ENCODE data around the gene YIF1B. TPM values are rescaled to one million over a fixed set of nuclear protein-coding genes. Genes with fewer than 3 reads are reported as not detected.

YIF1B gene
- total RNA-seq, 1 donor: 59.8 TPM

DNA sequence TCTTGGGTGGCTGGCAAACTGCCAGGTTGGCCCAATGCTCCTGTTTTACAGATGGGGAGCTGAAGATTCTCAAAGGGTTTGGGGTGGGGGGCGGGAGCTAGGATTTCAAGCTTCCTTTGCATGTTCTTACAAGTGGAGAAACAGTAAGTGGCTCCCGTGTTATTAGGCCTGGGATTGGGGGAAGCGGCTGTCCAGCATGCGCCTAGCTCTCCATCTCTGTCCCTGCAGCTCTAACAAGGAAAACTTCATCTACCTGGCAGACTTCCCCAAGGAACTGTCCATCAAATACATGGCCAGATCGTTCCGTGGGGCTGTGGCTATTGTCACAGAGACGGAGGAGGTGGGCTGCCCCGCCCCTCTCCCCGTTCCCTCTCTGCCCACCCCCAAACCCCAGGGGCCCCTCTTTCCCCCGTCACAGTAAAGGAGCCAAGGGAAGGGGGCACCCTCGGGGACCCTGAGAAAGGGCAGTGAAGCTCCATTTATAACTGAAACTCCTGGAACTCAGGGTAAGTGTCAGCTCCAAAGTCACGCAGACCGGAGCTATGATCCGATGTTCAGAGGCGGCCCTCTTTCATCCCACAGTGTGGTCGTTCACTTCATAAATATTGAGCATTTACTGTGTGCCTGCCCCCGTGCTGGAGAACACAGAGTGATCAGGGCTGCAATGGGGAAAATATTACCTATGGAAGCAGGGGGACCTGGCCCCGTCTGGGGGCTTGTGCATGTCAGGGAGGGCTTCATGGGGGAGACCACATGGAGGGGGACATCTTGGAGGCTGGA lies 43.7 kb upstream of the YIF1B start:
- no peak overlapping the region for H3K4me3 ChIP-seq (ENCODE audit: low read depth, low read length)
- no peak for TF ChIP-seq CTCF (IDR thresholded peaks at IDR 0.05; ENCODE audit: insufficient read depth, low read length)
- DNase-seq (ENCODE audit: low read depth): no peak

- no peak overlapping the region for H3K4me3 ChIP-seq (ENCODE audit: low read depth, low read length)
- TF ChIP-seq CTCF (IDR thresholded peaks at IDR 0.05; ENCODE audit: insufficient read depth, low read length): no peak
Observed at GRCh38 chr19:38358071-38358470, 42.3 kb upstream of the YIF1B start.

DNA sequence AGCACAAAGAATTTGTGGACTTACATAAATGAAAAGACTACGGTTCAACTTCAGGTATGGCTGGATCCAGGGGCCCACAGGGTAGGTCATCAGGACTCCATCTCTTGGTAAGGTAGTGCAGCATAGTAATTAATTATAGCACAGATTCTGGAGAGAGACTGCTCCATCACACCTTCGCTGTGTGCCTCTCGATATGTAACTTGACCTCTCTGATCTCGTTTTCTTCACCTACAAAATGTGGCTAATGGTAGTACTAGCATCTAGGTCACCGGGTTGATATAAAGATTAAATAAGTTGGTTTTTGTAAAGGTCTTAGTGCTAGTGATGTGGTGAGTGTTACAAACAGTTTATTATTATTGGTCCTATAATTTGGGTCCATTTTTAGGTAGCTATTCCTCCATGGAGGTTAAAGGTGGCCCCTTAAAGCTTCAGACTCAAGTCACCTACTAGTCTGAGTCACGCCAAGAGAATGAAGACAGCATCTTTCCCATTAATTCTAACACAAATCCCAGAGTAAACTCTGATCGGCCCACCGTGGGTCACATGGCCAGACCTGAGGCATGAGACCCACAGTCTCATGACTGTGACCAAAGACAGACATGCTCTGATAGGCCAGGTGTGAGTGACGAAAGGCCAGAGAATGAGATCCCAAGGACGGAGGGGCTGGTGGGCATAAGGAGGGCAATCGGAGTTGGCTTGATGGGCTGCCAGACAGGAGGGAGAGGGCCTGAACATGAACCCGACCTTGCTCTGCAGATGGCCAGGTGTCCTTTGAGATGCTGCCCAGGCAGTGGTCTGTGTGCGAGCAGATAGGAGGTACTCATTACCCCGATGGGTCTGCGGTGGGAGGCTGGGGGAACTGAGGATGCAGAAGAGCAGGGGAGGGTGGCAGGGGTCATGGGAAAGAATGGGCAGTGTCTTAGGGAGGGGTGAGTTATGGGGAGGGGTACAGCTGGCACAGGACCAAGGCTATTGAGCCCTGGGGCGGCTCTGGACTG lies 40.3 kb upstream of the YIF1B start:
- no peak for TF ChIP-seq CTCF (IDR thresholded peaks at IDR 0.05; ENCODE audit: insufficient read depth, low read length)
- H3K4me3 ChIP-seq (ENCODE audit: low read depth, low read length): no peak overlapping the region
- DNase-seq (ENCODE audit: low read depth): no peak

More at GRCh38 chr19:38358071-38358470, 42.3 kb upstream of the YIF1B start:
- no peak for DNase-seq (ENCODE audit: low read depth)

- no peak for DNase-seq (ENCODE audit: low read depth)
- no peak for TF ChIP-seq CTCF (IDR thresholded peaks at IDR 0.05; ENCODE audit: insufficient read depth, low read length)
- no peak overlapping the region for H3K4me3 ChIP-seq (ENCODE audit: low read depth, low read length)
Observed at GRCh38 chr19:38352611-38353010, 36.9 kb upstream of the YIF1B start.

DNA sequence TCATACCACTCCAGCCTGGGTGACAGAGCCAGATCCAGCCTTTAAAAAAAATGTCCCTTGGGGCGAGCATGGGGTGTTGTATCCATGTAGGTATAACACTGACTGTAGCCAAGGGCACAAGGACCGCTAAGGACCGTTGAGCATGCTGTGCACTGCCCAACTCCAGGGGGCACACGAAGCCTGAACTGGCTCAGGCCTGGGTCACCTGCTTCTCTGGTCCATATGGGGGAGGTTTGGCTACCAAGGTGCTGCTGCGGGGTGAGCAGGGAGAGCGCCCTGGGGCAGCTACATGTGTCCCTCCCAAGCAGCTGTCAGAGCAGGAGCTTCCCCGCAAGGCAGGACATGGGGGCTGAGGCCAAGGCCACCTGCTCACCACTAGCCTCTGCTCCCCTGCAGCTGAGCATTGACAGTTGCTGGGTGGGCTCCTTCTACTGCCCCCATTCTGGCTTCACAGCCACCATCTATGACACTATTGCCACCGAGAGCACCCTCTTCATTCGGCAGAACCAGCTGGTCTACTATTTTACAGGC lies 36.2 kb upstream of the YIF1B start:
- no peak for DNase-seq (ENCODE audit: low read depth)
- H3K4me3 ChIP-seq (ENCODE audit: low read depth, low read length): no peak overlapping the region
- no peak for TF ChIP-seq CTCF (IDR thresholded peaks at IDR 0.05; ENCODE audit: insufficient read depth, low read length)

GRCh38 chr19:38350883-38351282 lies 35.1 kb upstream of the YIF1B start:
- H3K4me3 ChIP-seq (ENCODE audit: low read depth, low read length): no peak overlapping the region

More at GRCh38 chr19:38350883-38351282, 35.1 kb upstream of the YIF1B start:
- no peak for TF ChIP-seq CTCF (IDR thresholded peaks at IDR 0.05; ENCODE audit: insufficient read depth, low read length)
- DNase-seq (ENCODE audit: low read depth): no peak
